ENCODE data around the gene USP35. TPM values are rescaled to one million over a fixed set of nuclear protein-coding genes. Genes with fewer than 3 reads are reported as not detected.

The USP35 gene
- total RNA-seq, 1 donor from 2014 or later = 6.8 TPM

DNA sequence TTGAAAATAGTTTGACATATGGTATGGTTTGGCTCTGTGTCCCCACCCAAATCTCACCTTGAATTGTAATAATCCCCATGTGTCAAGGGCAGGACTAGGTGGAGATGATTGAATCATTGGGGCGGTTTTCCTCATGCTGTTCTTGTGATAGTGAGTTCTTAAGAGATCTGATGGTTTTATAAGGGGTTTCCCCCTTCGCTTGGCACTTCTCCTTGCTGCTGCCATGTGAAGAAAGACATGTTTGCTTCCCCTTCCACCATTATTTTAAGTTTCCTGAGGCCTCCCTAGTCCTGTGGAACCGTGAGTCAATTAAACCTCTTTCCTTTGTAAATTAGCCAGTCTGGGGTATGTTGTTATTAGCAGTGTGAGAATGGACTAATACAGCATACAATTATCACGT, 8.0 kb upstream of the USP35 start:
- Histone ChIP-seq H3K9me3 (no peaks in the 10 kb centered on the region), H3K27ac (no peak overlapping the region), H3K36me3 (no peaks in the 10 kb centered on the region), H3K4me1 (peaks cover under 1% of the 10 kb centered on the region), H3K4me3 (no peak overlapping the region), H3K27me3 (ENCODE audit: low read depth) (no peaks in the 10 kb centered on the region)
- ATAC-seq = no peak
- TF ChIP-seq, protein P1, sequence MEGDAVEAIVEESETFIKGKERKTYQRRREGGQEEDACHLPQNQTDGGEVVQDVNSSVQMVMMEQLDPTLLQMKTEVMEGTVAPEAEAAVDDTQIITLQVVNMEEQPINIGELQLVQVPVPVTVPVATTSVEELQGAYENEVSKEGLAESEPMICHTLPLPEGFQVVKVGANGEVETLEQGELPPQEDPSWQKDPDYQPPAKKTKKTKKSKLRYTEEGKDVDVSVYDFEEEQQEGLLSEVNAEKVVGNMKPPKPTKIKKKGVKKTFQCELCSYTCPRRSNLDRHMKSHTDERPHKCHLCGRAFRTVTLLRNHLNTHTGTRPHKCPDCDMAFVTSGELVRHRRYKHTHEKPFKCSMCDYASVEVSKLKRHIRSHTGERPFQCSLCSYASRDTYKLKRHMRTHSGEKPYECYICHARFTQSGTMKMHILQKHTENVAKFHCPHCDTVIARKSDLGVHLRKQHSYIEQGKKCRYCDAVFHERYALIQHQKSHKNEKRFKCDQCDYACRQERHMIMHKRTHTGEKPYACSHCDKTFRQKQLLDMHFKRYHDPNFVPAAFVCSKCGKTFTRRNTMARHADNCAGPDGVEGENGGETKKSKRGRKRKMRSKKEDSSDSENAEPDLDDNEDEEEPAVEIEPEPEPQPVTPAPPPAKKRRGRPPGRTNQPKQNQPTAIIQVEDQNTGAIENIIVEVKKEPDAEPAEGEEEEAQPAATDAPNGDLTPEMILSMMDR (IDR thresholded peaks at IDR 0.05) = no peak
- intact Hi-C loops (cut with DNase I) = no loop called here
- no peak for DNase-seq

DNA sequence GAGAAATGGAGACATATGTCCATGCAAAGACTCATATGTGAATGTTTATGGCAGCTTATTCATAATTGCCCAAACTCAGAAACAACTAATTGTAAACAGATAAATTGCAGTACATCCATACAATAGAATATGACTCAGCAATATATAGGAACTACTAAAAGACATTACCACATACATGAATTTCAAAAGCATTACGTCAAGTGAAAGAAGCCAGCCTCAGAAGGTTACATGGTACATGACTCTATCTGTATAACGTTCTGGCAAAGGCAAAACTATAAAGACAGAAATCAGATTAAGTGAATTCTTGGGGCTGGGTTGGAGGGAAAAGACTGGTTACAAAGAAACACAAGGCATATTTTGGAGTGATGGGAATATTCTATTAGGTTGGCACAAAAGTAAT, 7.5 kb upstream of the USP35 start:
- no peak for DNase-seq
- peaks cover 5% of the 10 kb centered on the region for H3K4me1 ChIP-seq
- H3K27me3 ChIP-seq (ENCODE audit: low read depth) = no peaks in the 10 kb centered on the region
- ATAC-seq = no peak
- H3K27ac ChIP-seq = no peak overlapping the region
- TF ChIP-seq, protein P1 (IDR thresholded peaks at IDR 0.05) = no peak
- intact Hi-C loops (cut with DNase I) = no loop called here
- no peak overlapping the region for H3K4me3 ChIP-seq
- H3K36me3 ChIP-seq = no peaks in the 10 kb centered on the region
- H3K9me3 ChIP-seq = no peaks in the 10 kb centered on the region

DNA sequence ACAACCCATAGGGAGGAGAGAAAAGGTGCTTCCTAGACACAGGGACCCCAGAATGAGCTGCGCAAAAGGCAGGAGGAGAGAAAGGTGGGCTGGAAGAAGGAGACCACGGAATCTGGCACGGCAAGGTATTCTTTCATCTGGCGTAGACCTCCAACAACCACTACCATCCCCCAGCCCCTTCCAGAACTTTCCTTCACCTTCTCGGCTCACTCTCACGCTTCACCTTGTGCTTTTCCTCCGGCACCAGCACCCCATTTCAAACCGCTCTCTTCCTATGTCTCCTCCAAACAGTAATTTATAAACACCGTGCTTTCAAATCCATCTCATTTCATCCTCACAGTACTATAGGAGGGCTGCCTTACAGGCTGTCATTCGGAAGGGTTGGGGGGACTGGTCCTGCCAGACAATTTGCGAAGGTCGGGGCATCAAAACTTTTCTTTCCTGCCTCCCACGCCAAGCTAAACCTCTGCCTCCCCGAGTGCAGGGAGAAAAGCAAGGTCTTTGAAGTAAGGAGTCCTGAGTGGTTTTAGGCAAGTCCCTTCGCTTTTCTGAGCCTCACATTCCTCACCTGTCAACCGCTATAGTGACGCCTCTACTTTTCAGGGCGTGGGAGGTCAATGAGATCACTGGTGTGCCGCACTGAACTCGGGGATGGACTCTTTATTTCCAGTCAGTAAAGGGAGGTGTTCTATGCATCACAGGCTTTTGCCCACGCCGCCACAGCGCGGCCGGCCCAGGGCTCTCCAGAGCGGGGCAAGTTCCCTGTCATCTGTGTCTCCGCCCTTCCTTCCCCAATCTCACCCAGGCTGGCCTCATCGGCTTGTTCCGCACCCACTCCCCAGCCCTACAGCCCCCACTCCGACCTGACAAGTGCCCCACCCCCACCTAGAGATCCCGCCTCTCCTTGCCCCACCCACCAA, 1.1 kb upstream of the USP35 start:
- no peaks in the 10 kb centered on the region for H3K27me3 ChIP-seq (ENCODE audit: low read depth)
- intact Hi-C loops (cut with DNase I) = no loop called here
- H3K4me1 ChIP-seq = peaks cover 32% of the 10 kb centered on the region
- no peaks in the 10 kb centered on the region for H3K9me3 ChIP-seq
- DNase-seq (peak; percentile 89), ATAC-seq (peak in 1 of 2 donors; percentile 61)
- TF ChIP-seq, protein P1 (IDR thresholded peaks at IDR 0.05) = no peak
- peak overlapping the region; percentile 75 for H3K27ac ChIP-seq
- H3K36me3 ChIP-seq = no peaks in the 10 kb centered on the region
- H3K4me3 ChIP-seq = peak overlapping the region; percentile 95

- intact Hi-C loops (cut with DNase I) = no loop called here
- Histone ChIP-seq H3K36me3 (no peaks in the 10 kb centered on the region), H3K4me3 (peak overlapping the region; percentile 95), H3K27me3 (ENCODE audit: low read depth) (no peaks in the 10 kb centered on the region), H3K27ac (peak overlapping the region; percentile 75), H3K9me3 (no peaks in the 10 kb centered on the region), H3K4me1 (peaks cover 32% of the 10 kb centered on the region)
- DNase-seq (no peak), ATAC-seq (no peak)
- TF ChIP-seq, protein P1 (IDR thresholded peaks at IDR 0.05) = no peak
Measured at GRCh38 chr11:78189174-78189724, 530 bp downstream of the USP35 start.

DNA sequence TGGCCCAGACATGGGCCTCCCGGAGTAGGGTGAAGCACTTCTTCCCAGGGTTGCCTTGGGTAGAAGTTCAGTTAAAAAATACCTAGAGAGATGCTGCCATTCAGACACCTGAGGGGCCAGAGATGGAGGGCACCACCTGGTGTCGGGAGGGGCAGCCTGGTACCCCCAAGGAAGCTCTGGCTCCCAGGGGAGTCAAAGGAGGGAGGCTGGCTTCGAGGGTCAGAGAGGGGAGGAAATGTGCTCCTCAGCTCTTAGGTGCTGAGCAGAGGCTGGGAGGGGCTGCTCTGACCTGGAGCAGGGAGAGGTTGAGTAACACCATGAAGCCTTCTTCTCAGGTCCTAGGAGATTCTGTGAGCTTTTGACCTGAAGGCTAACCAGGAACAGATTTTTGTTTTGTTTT, 1.1 kb downstream of the USP35 start:
- Histone ChIP-seq H3K27ac (peak overlapping the region; percentile 75), H3K4me1 (peaks cover 32% of the 10 kb centered on the region), H3K4me3 (peak overlapping the region; percentile 95), H3K27me3 (ENCODE audit: low read depth) (no peaks in the 10 kb centered on the region), H3K36me3 (no peaks in the 10 kb centered on the region), H3K9me3 (no peaks in the 10 kb centered on the region)
- intact Hi-C loops (cut with DNase I) = no loop called here
- TF ChIP-seq, protein P1 (IDR thresholded peaks at IDR 0.05) = no peak
- no peak for DNase-seq
- no peak for ATAC-seq

Measured in lower lobe of right lung (tissue), 2 donors.